NCI-H1694 (cell line): Measurements from ENCODE around the gene RPIA.
"Not testable (repeated sequence)": the region's sequence is repeated elsewhere in the genome, so short reads cannot be mapped to it uniquely, and the experiment has no call there.

Source experiments
- DNase-seq: peaks from one replicate; lab custom pipeline; 2025; lab: John Stamatoyannopoulos, UW

Gene RPIA

GRCh38 chr2:88735133-88735532 lies 43.7 kb downstream of the RPIA start:
- no peak for DNase-seq

DNA sequence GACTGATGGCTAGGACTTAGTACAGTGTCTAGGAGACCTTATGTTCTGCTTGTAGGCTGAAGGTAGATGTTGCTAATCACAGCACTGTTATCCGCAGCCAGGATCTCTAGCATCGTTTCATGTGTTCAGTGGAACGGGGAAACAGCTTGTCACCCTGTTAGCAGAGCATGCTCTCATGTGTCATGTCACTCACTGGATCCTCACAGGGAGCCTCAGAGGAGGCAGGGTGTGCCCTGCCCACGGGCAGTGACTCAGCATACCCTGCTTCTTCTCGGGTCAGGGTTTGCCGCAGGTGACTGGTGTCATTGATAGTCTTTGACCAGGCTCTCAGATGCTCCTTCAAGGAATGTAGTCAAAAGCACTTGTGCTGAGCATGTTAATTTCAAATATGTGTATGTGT lies 44.4 kb downstream of the RPIA start:
- DNase-seq = no peak

- no peak for DNase-seq
Measured at GRCh38 chr2:88736437-88736836, 45.0 kb downstream of the RPIA start.

- no peak for DNase-seq
Measured at GRCh38 chr2:88737385-88737784, 45.9 kb downstream of the RPIA start.

DNA sequence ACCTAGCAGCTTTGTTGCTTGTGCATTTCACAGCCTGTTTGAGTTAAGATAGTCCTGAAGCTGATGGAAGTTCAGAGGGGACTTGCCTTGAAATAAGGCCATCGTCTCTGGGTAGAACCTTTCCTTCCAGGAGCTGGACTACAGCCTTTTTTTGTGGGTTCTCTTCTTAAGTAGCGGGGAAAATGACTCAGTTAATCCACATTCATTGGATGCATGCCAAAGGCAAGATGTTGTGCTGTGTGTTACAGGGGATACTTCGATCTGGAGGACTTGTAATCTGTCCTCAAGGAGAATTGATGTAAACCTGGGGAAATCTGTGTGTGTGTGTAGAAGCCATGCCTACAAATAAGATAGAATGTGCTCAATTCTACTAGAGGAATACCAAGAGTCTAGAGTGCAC lies 46.8 kb downstream of the RPIA start:
- DNase-seq = no peak

GRCh38 chr2:88739985-88740600 lies 48.6 kb downstream of the RPIA start:
- DNase-seq = peak; percentile 46

DNA sequence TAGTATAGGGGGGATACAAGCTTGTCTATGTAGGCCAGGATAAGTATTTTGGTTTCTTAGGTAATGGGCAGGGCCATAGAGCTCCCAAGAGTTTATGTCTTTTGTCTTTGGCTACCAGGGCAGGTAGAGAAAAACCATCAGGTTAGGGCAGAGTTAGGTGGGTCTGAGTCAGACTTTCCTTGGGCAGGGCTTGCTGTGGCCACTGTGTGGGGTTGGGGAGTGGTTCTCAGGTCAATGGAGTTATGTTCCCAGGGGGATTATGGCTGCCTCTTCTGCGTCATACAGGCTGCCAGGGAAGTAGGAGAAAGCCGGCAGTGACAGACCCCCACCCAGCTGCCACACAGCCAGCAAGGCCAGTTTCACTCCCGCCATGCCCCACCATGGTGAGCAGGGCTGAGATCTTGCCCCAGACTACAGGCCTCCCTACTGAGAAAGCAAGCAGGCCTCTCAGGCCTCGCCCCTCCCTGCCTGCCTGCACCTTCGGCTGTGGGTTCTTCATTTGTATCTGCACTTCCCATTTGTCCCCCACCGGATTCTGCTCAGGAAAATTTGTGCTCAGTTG lies 55.5 kb downstream of the RPIA start:
- DNase-seq = no peak

DNA sequence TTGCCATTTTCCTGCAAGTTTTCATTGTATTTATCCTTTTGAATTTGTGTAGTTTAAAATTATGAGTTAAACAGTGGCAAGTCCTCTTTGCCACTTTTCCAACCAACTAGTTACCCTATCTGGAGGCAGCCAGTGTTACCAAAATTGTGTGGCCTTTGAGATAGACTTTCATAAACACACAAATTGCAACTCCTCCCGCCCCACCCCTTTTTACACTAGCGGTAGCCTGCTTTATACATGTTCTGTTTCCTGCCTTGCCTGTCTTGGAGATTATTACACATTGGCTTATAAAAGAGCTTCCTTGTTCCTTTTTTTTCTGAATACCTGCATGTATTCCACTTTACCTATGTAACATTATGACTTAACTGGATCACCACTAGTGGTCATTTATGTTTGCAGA lies 56.5 kb downstream of the RPIA start:
- DNase-seq = no peak

GRCh38 chr2:88751768-88752167 lies 60.3 kb downstream of the RPIA start:
- DNase-seq = no peak

- no peak for DNase-seq
Measured at GRCh38 chr2:88753833-88754584, 62.5 kb downstream of the RPIA start.

GRCh38 chr2:88754585-88755320 lies 63.3 kb downstream of the RPIA start:
- DNase-seq = no peak

DNA sequence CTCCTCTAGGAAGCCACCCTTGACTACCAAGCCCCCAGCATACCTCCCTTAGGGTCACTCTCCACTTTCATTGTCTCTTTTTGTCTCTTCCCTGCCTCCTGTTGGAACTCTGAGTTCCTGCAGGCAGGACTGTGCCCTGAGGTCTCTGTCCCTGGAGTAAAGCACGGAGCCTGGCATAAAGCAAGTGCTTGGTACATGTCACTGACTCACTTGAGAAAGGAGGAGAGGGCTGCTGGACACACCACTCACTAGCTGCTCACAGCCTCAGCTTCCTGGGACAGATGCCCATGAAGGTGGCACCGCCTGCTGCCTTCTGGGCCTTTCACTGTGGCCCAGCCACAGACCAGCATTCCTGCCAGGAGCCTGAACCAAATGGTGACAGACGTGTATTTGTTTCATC lies 64.4 kb downstream of the RPIA start:
- no peak for DNase-seq

- no peak for DNase-seq
Measured at GRCh38 chr2:88757025-88757424, 65.6 kb downstream of the RPIA start.

GRCh38 chr2:88758702-88759101 lies 67.2 kb downstream of the RPIA start:
- not testable (repeated sequence) for DNase-seq

DNA sequence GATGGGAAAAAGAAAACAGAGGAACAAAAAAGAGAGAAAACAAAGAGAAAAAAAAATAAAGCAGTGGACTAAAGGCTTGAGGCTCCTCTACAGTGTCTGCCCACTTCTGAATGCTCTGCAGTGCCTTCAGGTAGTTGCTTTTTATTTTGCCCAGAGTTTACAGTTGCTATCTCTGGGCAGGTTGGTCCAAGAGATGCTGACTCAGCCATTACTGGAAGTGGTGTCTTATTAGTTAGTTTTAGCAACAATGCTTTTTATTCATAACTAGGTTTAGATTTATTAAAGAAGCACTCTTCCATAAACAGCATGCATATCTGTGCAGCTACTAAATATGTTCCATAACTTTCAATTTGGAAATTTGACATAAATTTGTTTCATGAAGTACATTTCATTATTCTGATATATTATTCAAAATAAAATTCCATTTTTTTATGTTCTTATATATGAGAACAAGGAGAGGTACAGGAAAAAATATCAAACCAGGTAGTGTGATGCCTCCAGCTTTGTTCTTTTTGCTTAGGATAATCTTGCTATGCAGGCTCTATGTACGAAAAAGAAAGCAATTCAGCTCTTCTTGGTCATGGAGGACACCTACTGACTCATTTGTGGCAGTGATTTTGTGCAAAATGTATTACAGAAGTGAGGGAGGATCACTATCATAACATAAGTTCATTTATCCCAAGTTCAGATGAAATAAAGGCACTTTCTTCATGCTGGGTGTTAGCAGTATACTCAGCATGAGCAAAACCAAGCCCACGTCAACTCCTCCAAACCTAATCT lies 69.5 kb downstream of the RPIA start:
- DNase-seq = no peak

DNA sequence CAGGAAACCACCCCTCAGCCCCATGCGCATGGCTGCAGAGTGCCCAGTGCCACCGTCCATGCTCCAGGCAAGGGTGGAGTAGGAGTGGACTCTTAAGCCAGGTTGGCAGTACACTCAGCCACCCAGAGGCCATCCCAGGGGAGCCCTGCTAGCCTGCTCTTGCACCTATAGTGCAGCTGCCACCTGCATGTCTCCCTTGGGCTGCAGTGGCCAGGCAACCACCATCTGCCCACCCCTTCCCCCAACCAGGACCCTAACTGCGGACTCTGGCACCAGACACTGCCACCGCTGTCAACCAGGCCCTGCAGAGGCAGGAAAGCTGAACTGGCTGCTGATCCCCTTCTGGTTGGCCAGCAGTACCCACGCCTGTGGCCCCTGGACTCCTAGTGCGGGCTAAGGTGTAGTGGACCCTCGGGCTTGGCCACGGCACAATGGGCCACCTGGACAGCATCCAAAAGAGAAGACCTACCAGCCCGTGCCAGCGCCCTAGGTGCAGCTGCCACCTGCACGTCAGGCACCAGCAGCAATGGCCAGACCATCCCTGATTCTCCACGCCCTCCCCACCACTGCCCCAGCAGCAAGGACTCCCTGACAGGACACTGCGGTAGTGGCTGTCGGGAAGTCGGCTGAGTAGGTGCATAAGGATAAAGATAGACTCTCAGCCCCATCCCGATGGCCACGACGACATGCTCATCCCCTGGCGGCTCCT lies 72.8 kb downstream of the RPIA start:
- DNase-seq = no peak

- no peak for DNase-seq
Measured at GRCh38 chr2:88764850-88765153, 73.3 kb downstream of the RPIA start.

- peak; percentile 26 for DNase-seq
Measured at GRCh38 chr2:88765154-88765888, 73.8 kb downstream of the RPIA start.

- DNase-seq = not testable (repeated sequence)
Measured at GRCh38 chr2:88765889-88766481, 74.5 kb downstream of the RPIA start.

GRCh38 chr2:88770016-88770415 lies 78.5 kb downstream of the RPIA start:
- no peak for DNase-seq
